GM18511 (cell line): ENCODE results near the gene CIAO2A.
"Not testable (repeated sequence)": the region's sequence is repeated elsewhere in the genome, so short reads cannot be mapped to it uniquely, and the experiment has no call there.

Source experiments
- ATAC-seq: cut with Tn5 transposase; IDR thresholded peaks from one replicate; pipeline ENCODE4 v1.9.1; 2021; ENCODE audit warnings: mild to moderate bottlenecking, moderate library complexity; ENCODE audit not compliant: unreplicated experiment

Gene CIAO2A

GRCh38 chr15:64112073-64112772 is 18.6 kb upstream of the CIAO2A start:
- no peak for ATAC-seq

- no peak for ATAC-seq
Measured at GRCh38 chr15:64111679-64112050, 18.0 kb upstream of the CIAO2A start.

- peak; percentile 58 for ATAC-seq
Measured at GRCh38 chr15:64110950-64111678, 17.5 kb upstream of the CIAO2A start.

- ATAC-seq = not testable (repeated sequence)
Measured at GRCh38 chr15:64110108-64110701, 16.6 kb upstream of the CIAO2A start.

GRCh38 chr15:64107337-64107736 is 13.7 kb upstream of the CIAO2A start:
- no peak for ATAC-seq

- ATAC-seq = no peak
Measured at GRCh38 chr15:64105113-64105704, 11.6 kb upstream of the CIAO2A start.

GRCh38 chr15:64102497-64102896 is 8.9 kb upstream of the CIAO2A start:
- no peak for ATAC-seq

- no peak for ATAC-seq
Measured at GRCh38 chr15:64100958-64101357, 7.3 kb upstream of the CIAO2A start.

GRCh38 chr15:64099379-64099778 is 5.7 kb upstream of the CIAO2A start:
- no peak for ATAC-seq

- ATAC-seq = no peak
Measured at GRCh38 chr15:64096668-64097384, 3.2 kb upstream of the CIAO2A start.

DNA sequence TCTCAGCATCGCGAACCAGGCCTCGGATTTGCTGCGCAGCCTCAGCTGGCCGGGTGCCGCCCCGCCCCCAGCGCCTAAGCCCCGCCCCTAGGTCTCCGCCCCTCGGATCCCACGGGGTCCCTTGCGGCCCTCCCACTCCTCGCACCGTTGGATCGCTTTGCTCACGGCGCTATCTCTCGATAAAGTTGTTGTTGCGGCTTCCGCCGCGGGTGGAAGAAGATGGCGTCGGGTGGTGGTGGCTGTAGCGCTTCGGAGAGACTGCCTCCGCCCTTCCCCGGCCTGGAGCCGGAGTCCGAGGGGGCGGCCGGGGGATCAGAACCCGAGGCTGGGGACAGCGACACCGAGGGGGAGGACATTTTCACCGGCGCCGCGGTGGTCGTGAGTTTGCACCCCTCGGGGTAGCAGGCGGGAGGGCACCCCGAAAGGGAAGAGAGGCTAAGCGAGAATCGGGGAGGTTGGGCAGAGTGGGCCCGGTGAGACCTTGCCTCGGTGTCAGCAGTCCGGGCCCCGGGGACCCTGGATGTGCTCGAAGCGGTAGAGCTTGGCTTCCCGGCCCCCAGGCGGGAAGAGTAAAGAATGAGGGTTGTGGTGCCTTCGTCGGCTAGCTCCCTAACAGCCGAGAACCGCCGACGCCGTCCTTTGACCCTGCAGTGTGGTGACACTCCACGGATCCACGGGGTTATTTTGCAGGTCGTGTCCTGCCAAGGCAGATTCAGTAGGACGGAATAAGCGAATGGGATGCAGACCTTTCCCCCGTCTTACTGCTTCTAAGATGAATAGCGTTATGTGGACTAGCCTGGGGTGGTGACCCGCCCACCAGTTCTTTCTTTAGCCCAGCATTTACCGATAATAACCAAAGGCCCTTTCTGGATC is 2.4 kb upstream of the CIAO2A start, which contains the start of gene SNX1:
Gene SNX1 (plus strand): TSS at position 188 of the 873 bp plus-strand sequence. CDS start 32 bp downstream, at position 220.
- ATAC-seq = peak; percentile 51

- no peak for ATAC-seq
Measured at GRCh38 chr15:64095431-64095794, 1.8 kb upstream of the CIAO2A start.

- ATAC-seq = peak; percentile 31
Measured at GRCh38 chr15:64092864-64093626, 593 bp downstream of the CIAO2A start.

GRCh38 chr15:64092075-64092820 is 1.4 kb downstream of the CIAO2A start:
- no peak for ATAC-seq

DNA sequence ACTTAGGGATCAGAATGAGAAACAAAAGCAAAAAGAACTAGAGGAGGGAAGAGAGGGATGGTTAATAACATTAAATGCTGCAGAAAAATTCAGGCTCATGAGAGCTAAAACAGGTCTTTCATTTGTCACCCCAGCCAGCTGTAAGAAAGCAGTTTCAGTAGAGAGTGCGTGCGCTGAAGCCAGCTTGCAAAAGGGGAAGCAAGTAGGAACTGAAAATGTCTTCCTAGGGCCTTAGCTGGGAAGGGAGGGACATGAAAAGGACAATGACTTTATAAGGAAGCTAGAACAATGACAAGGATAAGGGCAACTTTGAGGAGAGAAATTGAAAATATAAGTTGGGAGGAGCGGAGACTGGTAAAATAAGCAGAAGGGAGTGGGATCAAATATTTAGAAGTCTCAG is 3.1 kb downstream of the CIAO2A start:
- ATAC-seq = no peak

- ATAC-seq = no peak
Measured at GRCh38 chr15:64089543-64090280, 3.9 kb downstream of the CIAO2A start.

- ATAC-seq = no peak
Measured at GRCh38 chr15:64082757-64083156, 10.9 kb downstream of the CIAO2A start.

DNA sequence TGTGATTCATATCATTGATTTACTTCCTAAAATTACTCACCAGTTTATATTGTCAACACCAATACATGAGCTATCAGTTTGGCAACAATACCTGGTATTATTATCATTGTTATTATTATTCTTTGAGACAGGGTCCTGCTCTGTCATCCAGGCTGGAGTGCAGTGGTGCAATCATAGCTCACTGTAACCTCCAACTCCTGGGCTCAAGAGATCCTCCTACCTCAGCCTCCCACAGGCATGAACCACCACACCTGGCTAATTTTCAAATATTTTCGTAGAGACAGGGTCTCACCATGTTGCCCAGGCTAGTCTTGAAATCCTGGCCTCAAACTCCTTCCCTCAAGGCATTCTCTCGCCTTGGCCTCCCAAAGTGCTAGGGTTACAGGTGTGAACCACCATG is 20.1 kb downstream of the CIAO2A start:
- not testable (repeated sequence) for ATAC-seq
